ENCODE results near the gene ZNF512. TPM values are rescaled to one million over a fixed set of nuclear protein-coding genes. Genes with fewer than 3 reads are reported as not detected.
A peak's percentile ranks its signal among the peaks of the same experiment; 100 is the strongest.

The ZNF512 gene
- total and polyA plus RNA-seq, 4 experiments from 2014 or later = 36.8 to 66.2 (median 45.2) TPM

GRCh38 chr2:27634291-27634690 lies 51.4 kb downstream of the ZNF512 start:
- Histone ChIP-seq H3K36me3 (ENCODE audit: insufficient read depth, low read length) (peaks cover 51% of the 10 kb centered on the region), H3K4me1 (ENCODE audit: insufficient read depth, low read length) (peaks cover 14% of the 10 kb centered on the region), H3K27me3 (ENCODE audit: insufficient read depth, low read length) (no peaks in the 10 kb centered on the region), H3K9me3 (ENCODE audit: control insufficient read depth in 1 of 2, low read length in 2 of 2) (no peaks in the 10 kb centered on the region), H3K4me3 (ENCODE audit: low read length in 2 of 2) (no peak overlapping the region), H3K27ac (ENCODE audit: low read depth, low read length) (no peak overlapping the region)
- intact Hi-C loops (cut with micrococcal nuclease) = no loop called here
- ChIA-PET POLR2A (ENCODE audit: partially characterized antibody) (no interaction called here), CTCF (ENCODE audit: partially characterized antibody) (interaction anchor here (1.3 kb wide), 1 partner anchor 29 kb away, joined by 4 read pairs; the partner anchor contains the start of genes SLC4A1AP and SUPT7L)
- Mint-ChIP-seq H3K27ac (peak overlapping the region in 1 of 7 donors; percentile 91), H3K9me3 (no peaks in the 10 kb centered on the region), H3K27me3 (no peaks in the 10 kb centered on the region), H3K4me1 (peaks cover 18 to 28% (median 20%) of the 10 kb centered on the region in 4 donors), H3K4me3 (peak overlapping the region in 1 of 8 donors; percentile 46), H3K36me3 (peaks cover 57 to 71% of the 10 kb centered on the region in 2 donors)
- no peak for DNase-seq

DNA sequence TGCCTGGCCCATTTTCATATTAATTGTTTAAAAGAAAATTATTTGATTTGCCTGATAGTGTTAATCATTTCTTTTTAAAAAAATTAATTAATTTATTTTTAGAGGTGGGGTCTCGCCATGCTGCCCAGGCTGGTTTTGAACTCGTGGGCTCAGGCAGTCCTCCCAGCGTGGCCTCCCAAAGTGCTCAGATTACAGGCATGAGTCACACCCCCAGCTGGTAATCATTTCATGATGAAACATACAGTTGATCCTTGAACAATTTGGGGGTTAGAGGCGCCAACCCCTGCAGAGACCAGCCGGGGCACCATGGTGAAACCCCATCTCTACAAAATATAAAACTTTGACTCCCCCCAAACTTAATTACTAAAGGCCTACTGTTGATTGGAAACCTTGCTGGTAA lies 53.9 kb downstream of the ZNF512 start:
- POLR2A ChIA-PET (ENCODE audit: partially characterized antibody) = no interaction called here
- Histone ChIP-seq H3K4me1 (ENCODE audit: insufficient read depth, low read length) (peaks cover 5% of the 10 kb centered on the region), H3K4me3 (ENCODE audit: low read length in 2 of 2) (no peak overlapping the region), H3K9me3 (ENCODE audit: control insufficient read depth in 1 of 2, low read length in 2 of 2) (no peaks in the 10 kb centered on the region), H3K27ac (ENCODE audit: low read depth, low read length) (no peak overlapping the region), H3K36me3 (ENCODE audit: insufficient read depth, low read length) (peaks cover 61% of the 10 kb centered on the region), H3K27me3 (ENCODE audit: insufficient read depth, low read length) (no peaks in the 10 kb centered on the region)
- Mint-ChIP-seq H3K4me3 (no peak overlapping the region), H3K27ac (no peak overlapping the region), H3K9me3 (no peaks in the 10 kb centered on the region), H3K36me3 (peaks cover 59 to 79% of the 10 kb centered on the region in 2 donors), H3K4me1 (peaks cover 10 to 14% (median 14%) of the 10 kb centered on the region in 4 donors), H3K27me3 (no peaks in the 10 kb centered on the region)
- intact Hi-C loops (cut with micrococcal nuclease) = no loop called here
- CTCF ChIA-PET (ENCODE audit: partially characterized antibody) = no interaction called here
- DNase-seq = no peak

DNA sequence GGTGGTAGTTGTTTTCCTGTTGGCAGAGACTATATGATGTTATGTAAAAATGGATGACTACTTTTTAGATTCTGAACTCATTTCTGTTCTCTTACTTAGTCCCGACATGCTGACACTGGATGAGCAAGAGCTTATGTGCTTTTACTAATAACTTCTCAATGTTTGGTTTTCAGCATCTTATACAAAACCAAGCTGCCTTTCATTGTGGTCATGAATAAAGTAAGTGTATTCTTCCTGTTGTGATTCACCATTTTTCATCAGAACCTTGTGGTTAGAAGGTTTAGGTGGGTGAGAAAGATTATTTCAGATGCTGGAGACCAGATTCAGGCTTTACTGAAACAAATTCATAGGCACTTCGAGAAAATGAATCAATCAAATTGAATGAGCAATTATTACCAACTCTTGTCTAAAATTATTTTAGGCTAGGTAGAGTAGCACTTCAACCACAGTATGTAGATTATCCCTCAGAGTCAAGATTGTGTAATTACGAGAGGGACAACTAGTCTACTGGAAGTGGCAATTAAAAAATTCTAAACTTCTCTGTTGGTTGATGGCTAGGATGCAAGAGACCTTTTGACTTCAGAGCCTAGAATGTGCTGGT lies 55.3 kb downstream of the ZNF512 start:
- ChIA-PET CTCF (ENCODE audit: partially characterized antibody) (no interaction called here), POLR2A (ENCODE audit: partially characterized antibody) (interaction anchor here (1.4 kb wide), 1 partner anchor 10 kb away, joined by 4 read pairs; the partner anchor contains the start of genes CCDC121 and GPN1)
- Histone ChIP-seq H3K9me3 (ENCODE audit: control insufficient read depth in 1 of 2, low read length in 2 of 2) (no peaks in the 10 kb centered on the region), H3K4me3 (ENCODE audit: low read length in 2 of 2) (no peak overlapping the region), H3K4me1 (ENCODE audit: insufficient read depth, low read length) (peaks cover 5% of the 10 kb centered on the region), H3K27ac (ENCODE audit: low read depth, low read length) (no peak overlapping the region), H3K27me3 (ENCODE audit: insufficient read depth, low read length) (no peaks in the 10 kb centered on the region), H3K36me3 (ENCODE audit: insufficient read depth, low read length) (peaks cover 53% of the 10 kb centered on the region)
- H3K36me3 Mint-ChIP-seq = peaks cover 51 to 74% of the 10 kb centered on the region in 2 donors
- intact Hi-C loops (cut with micrococcal nuclease) = no loop called here
- peak overlapping the region in 6 of 7 donors; percentile 4 to 83 (median 66) for H3K27ac Mint-ChIP-seq
- H3K4me3 Mint-ChIP-seq = peak overlapping the region in 1 of 8 donors; percentile 5
- no peaks in the 10 kb centered on the region for H3K9me3 Mint-ChIP-seq
- H3K4me1 Mint-ChIP-seq = peaks cover 7 to 12% (median 11%) of the 10 kb centered on the region in 4 donors
- DNase-seq = no peak
- no peaks in the 10 kb centered on the region for H3K27me3 Mint-ChIP-seq

DNA sequence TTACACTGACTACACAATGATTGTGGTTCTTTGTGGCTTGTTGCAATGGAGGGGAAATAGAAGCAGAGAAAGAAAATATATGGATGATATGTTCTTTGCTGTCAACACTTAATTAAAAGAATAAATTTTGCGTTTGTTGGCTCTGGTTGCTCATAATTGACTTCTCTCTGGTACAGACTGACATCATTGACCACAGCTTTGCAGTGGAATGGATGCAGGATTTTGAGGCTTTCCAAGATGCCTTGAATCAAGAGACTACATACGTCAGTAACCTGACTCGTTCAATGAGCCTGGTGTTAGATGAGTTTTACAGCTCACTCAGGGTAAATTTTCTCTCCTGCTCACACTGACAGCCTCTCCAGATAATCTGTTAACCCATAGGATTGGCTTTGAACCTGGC lies 55.9 kb downstream of the ZNF512 start:
- no peak overlapping the region for H3K27ac Mint-ChIP-seq

GRCh38 chr2:27640722-27641245 lies 57.9 kb downstream of the ZNF512 start:
- peaks cover 5 to 10% (median 6%) of the 10 kb centered on the region in 4 donors for H3K4me1 Mint-ChIP-seq
- Histone ChIP-seq H3K27me3 (ENCODE audit: insufficient read depth, low read length) (no peaks in the 10 kb centered on the region), H3K9me3 (ENCODE audit: control insufficient read depth in 1 of 2, low read length in 2 of 2) (no peaks in the 10 kb centered on the region), H3K36me3 (ENCODE audit: insufficient read depth, low read length) (peaks cover 44% of the 10 kb centered on the region), H3K4me3 (ENCODE audit: low read length in 2 of 2) (no peak overlapping the region), H3K4me1 (ENCODE audit: insufficient read depth, low read length) (peaks cover 5% of the 10 kb centered on the region), H3K27ac (ENCODE audit: low read depth, low read length) (no peak overlapping the region)
- H3K9me3 Mint-ChIP-seq = no peaks in the 10 kb centered on the region
- ChIA-PET CTCF (ENCODE audit: partially characterized antibody) (interaction anchor here (0.5 kb wide), 1 partner anchor 226 kb away, joined by 3 read pairs; no protein-coding TSS in a partner anchor), POLR2A (ENCODE audit: partially characterized antibody) (no interaction called here)
- H3K27ac Mint-ChIP-seq = peak overlapping the region in 2 of 7 donors; percentile 5 to 52
- peaks cover 34 to 68% of the 10 kb centered on the region in 2 donors for H3K36me3 Mint-ChIP-seq
- H3K4me3 Mint-ChIP-seq = no peak overlapping the region
- DNase-seq = no peak
- intact Hi-C loops (cut with micrococcal nuclease) = no loop called here
- no peaks in the 10 kb centered on the region for H3K27me3 Mint-ChIP-seq

More for the DNA sequence above, 55.9 kb downstream of the ZNF512 start:
- ChIA-PET POLR2A (ENCODE audit: partially characterized antibody) (interaction anchor here (1.4 kb wide), 1 partner anchor 10 kb away, joined by 4 read pairs; the partner anchor contains the start of genes CCDC121 and GPN1), CTCF (ENCODE audit: partially characterized antibody) (no interaction called here)
- no peaks in the 10 kb centered on the region for H3K27me3 Mint-ChIP-seq
- Histone ChIP-seq H3K4me3 (ENCODE audit: low read length in 2 of 2) (no peak overlapping the region), H3K4me1 (ENCODE audit: insufficient read depth, low read length) (peaks cover 5% of the 10 kb centered on the region), H3K27me3 (ENCODE audit: insufficient read depth, low read length) (no peaks in the 10 kb centered on the region), H3K36me3 (ENCODE audit: insufficient read depth, low read length) (peaks cover 53% of the 10 kb centered on the region), H3K27ac (ENCODE audit: low read depth, low read length) (no peak overlapping the region), H3K9me3 (ENCODE audit: control insufficient read depth in 1 of 2, low read length in 2 of 2) (no peaks in the 10 kb centered on the region)
- no peaks in the 10 kb centered on the region for H3K9me3 Mint-ChIP-seq
- H3K4me1 Mint-ChIP-seq = peaks cover 7 to 12% (median 11%) of the 10 kb centered on the region in 4 donors
- no peak overlapping the region for H3K4me3 Mint-ChIP-seq
- DNase-seq = no peak
- H3K36me3 Mint-ChIP-seq = peaks cover 50 to 73% of the 10 kb centered on the region in 2 donors
- intact Hi-C loops (cut with micrococcal nuclease) = no loop called here

- ChIA-PET CTCF (ENCODE audit: partially characterized antibody) (no interaction called here), POLR2A (ENCODE audit: partially characterized antibody) (interaction anchor here (0.6 kb wide), 1 partner anchor 425 kb away, joined by 4 read pairs; no protein-coding TSS in a partner anchor)
- Mint-ChIP-seq H3K27me3 (no peaks in the 10 kb centered on the region), H3K9me3 (peaks cover 0 to 1% (median 0%) of the 10 kb centered on the region in 8 donors), H3K4me1 (no peaks in the 10 kb centered on the region), H3K4me3 (no peak overlapping the region), H3K27ac (peak overlapping the region in 1 of 7 donors; percentile 41), H3K36me3 (peaks cover 24 to 68% of the 10 kb centered on the region in 2 donors)
- intact Hi-C loops (cut with micrococcal nuclease) = no loop called here
- no peaks in the 10 kb centered on the region for H3K4me1 ChIP-seq (ENCODE audit: insufficient read depth, low read length)
- H3K27me3 ChIP-seq (ENCODE audit: insufficient read depth, low read length) = no peaks in the 10 kb centered on the region
- H3K36me3 ChIP-seq (ENCODE audit: insufficient read depth, low read length) = peaks cover 46% of the 10 kb centered on the region
- H3K9me3 ChIP-seq (ENCODE audit: control insufficient read depth in 1 of 2, low read length in 2 of 2) = no peaks in the 10 kb centered on the region
- H3K4me3 ChIP-seq (ENCODE audit: low read length in 2 of 2) = no peak overlapping the region
- no peak overlapping the region for H3K27ac ChIP-seq (ENCODE audit: low read depth, low read length)
- no peak for DNase-seq
Observed at GRCh38 chr2:27645197-27645596, 62.4 kb downstream of the ZNF512 start.

GRCh38 chr2:27647289-27647688 lies 64.4 kb downstream of the ZNF512 start:
- H3K36me3 ChIP-seq (ENCODE audit: insufficient read depth, low read length) = peaks cover 47% of the 10 kb centered on the region
- H3K27ac ChIP-seq (ENCODE audit: low read depth, low read length) = no peak overlapping the region
- no peaks in the 10 kb centered on the region for H3K27me3 ChIP-seq (ENCODE audit: insufficient read depth, low read length)
- no peaks in the 10 kb centered on the region for H3K4me1 ChIP-seq (ENCODE audit: insufficient read depth, low read length)
- ChIA-PET CTCF (ENCODE audit: partially characterized antibody) (interaction anchor here (1.6 kb wide), 2 partner anchors 34 to 36 kb away, joined by 5 to 7 read pairs; no protein-coding TSS in a partner anchor), POLR2A (ENCODE audit: partially characterized antibody) (interaction anchor here (1.3 kb wide), 1 partner anchor 19 kb away, joined by 4 read pairs; the partner anchor contains the start of genes CCDC121 and GPN1)
- H3K4me3 ChIP-seq (ENCODE audit: low read length in 2 of 2) = no peak overlapping the region
- H3K36me3 Mint-ChIP-seq = peaks cover 17 to 64% of the 10 kb centered on the region in 2 donors
- intact Hi-C loops (cut with micrococcal nuclease) = no loop called here
- no peak for DNase-seq
- H3K27me3 Mint-ChIP-seq = no peaks in the 10 kb centered on the region
- no peaks in the 10 kb centered on the region for H3K4me1 Mint-ChIP-seq
- H3K27ac Mint-ChIP-seq = peak overlapping the region in 2 of 7 donors; percentile 2 to 55
- H3K9me3 ChIP-seq (ENCODE audit: control insufficient read depth in 1 of 2, low read length in 2 of 2) = no peaks in the 10 kb centered on the region
- peaks cover 0 to 1% (median 0%) of the 10 kb centered on the region in 8 donors for H3K9me3 Mint-ChIP-seq
- no peak overlapping the region for H3K4me3 Mint-ChIP-seq
